ENCODE results near the gene RERE.

Gene RERE

GRCh38 chr1:8312235-8313218 lies 504.9 kb downstream of the RERE start:
- no peak for DNase-seq

GRCh38 chr1:8311068-8311718 lies 506.2 kb downstream of the RERE start:
- no peak for DNase-seq

GRCh38 chr1:8307628-8308027 lies 509.8 kb downstream of the RERE start:
- no peak for DNase-seq

DNA sequence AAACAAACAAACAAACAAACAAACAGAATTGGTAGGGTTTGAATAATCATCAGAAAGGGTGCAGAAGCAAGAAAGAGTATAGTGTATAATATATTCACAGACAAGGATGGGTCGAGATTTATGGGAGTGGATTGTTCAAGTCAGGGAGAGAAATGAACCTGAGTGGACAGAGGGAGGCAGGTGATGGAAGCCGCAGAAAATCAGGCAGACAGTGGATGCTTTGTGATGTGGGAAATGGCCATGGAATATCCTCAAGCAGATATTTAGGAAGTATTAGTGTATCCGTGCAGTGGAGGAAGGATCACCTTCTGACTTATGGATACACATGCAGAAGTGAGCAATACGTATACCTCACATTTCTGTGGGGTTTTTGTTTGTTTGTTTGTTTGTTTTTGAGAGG lies 513.6 kb downstream of the RERE start:
- no peak for DNase-seq

- no peak for DNase-seq
Measured at GRCh38 chr1:8303141-8303540, 514.3 kb downstream of the RERE start.

Measured in eye (tissue), 1 donor.